ENCODE results near the gene USP3. TPM values are rescaled to one million over a fixed set of nuclear protein-coding genes. Genes with fewer than 3 reads are reported as not detected.

Gene USP3
- total RNA-seq, 2 experiments from 2014 or later = 62.7 to 70.8 TPM

DNA sequence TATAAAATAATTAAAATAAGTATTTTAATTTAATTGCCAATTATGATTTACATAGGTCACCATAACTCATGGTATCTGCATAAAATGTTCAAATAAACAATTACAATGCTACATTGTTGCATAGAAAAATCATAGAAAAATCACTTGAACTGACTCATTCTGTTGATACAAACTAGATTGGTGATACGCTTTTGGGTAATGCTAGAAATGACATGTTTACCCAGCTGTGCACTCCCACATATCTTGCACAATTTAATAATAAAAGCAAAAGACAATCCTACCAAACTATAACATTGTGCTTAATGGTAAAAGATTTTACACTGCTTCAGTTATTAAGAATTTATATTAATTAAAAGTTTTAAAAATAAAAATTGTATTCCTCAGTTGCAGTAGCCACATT is 47.0 kb downstream of the USP3 start:
- H3K27me3 Mint-ChIP-seq = no peaks in the 10 kb centered on the region
- no peaks in the 10 kb centered on the region for H3K9me3 Mint-ChIP-seq
- H3K4me3 Mint-ChIP-seq = no peak overlapping the region
- no peak for DNase-seq
- no peak overlapping the region for H3K27ac Mint-ChIP-seq
- H3K4me1 Mint-ChIP-seq = peaks cover 25% of the 10 kb centered on the region
- POLR2A ChIA-PET = no interaction called here
- peaks cover 17% of the 10 kb centered on the region for H3K36me3 Mint-ChIP-seq (ENCODE audit: low read depth)
- CTCF ChIA-PET = interaction anchor here (0.5 to 1.5 kb wide), 2 partner anchors 10 to 31 kb away, joined by 3 read pairs; no protein-coding TSS in a partner anchor

- no peaks in the 10 kb centered on the region for H3K27me3 Mint-ChIP-seq
- H3K36me3 Mint-ChIP-seq (ENCODE audit: low read depth) = peaks cover 32% of the 10 kb centered on the region
- no peak overlapping the region for H3K4me3 Mint-ChIP-seq
- no peak for DNase-seq
- CTCF ChIA-PET = interaction anchor here (1.0 to 1.7 kb wide), 5 partner anchors 8 to 85 kb away, joined by 3 to 4 read pairs (median 4); no protein-coding TSS in a partner anchor
- no peak overlapping the region for H3K27ac Mint-ChIP-seq
- no peaks in the 10 kb centered on the region for H3K9me3 Mint-ChIP-seq
- POLR2A ChIA-PET = no interaction called here
- peaks cover 30% of the 10 kb centered on the region for H3K4me1 Mint-ChIP-seq
Measured at GRCh38 chr15:63553388-63553791, 49.0 kb downstream of the USP3 start.

- POLR2A ChIA-PET = no interaction called here
- Mint-ChIP-seq H3K27ac (no peak overlapping the region), H3K4me1 (peaks cover 33% of the 10 kb centered on the region), H3K9me3 (no peaks in the 10 kb centered on the region), H3K27me3 (no peaks in the 10 kb centered on the region), H3K4me3 (no peak overlapping the region), H3K36me3 (ENCODE audit: low read depth) (peaks cover 40% of the 10 kb centered on the region)
- CTCF ChIA-PET = interaction anchor here (1.5 to 1.7 kb wide), 2 partner anchors 9 to 84 kb away, joined by 3 to 4 read pairs; no protein-coding TSS in a partner anchor
- no peak for DNase-seq
Measured at GRCh38 chr15:63554337-63554927, 50.0 kb downstream of the USP3 start.

GRCh38 chr15:63555507-63555906 is 51.1 kb downstream of the USP3 start:
- Mint-ChIP-seq H3K4me1 (peaks cover 37% of the 10 kb centered on the region), H3K36me3 (ENCODE audit: low read depth) (peaks cover 48% of the 10 kb centered on the region), H3K9me3 (no peaks in the 10 kb centered on the region), H3K27ac (no peak overlapping the region), H3K27me3 (no peaks in the 10 kb centered on the region), H3K4me3 (no peak overlapping the region)
- no peak for DNase-seq
- ChIA-PET CTCF (interaction anchor here (1.7 kb wide), 1 partner anchor 19 kb away, joined by 3 read pairs; no protein-coding TSS in a partner anchor), POLR2A (no interaction called here)

DNA sequence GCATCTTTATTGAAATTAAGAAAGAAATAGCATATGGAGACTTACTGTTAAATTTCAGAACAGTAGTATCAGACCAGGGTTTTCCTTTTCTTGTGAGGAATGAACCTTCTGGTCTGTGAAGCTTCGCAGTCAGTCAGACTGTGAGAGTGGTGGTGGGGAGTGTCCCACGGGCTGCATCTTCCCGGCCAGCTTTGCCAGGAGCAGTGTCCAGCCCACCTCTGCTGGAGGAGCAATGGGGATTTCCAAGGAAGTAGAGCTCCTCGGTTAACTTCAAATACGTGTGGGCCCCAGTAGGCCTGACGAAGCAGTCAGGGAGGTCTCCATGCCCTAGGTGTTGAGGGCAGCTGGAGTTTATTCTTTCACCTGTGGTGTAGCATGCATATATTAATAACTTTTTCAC is 51.9 kb downstream of the USP3 start:
- Mint-ChIP-seq H3K36me3 (ENCODE audit: low read depth) (peaks cover 56% of the 10 kb centered on the region), H3K4me1 (peaks cover 44% of the 10 kb centered on the region), H3K4me3 (no peak overlapping the region), H3K27me3 (no peaks in the 10 kb centered on the region), H3K27ac (no peak overlapping the region), H3K9me3 (no peaks in the 10 kb centered on the region)
- ChIA-PET CTCF (interaction anchor here (1.7 kb wide), 1 partner anchor 20 kb away, joined by 3 read pairs; no protein-coding TSS in a partner anchor), POLR2A (no interaction called here)
- DNase-seq = no peak

- Mint-ChIP-seq H3K27me3 (no peaks in the 10 kb centered on the region), H3K36me3 (ENCODE audit: low read depth) (peaks cover 60% of the 10 kb centered on the region), H3K4me3 (no peak overlapping the region), H3K4me1 (peaks cover 44% of the 10 kb centered on the region), H3K9me3 (no peaks in the 10 kb centered on the region), H3K27ac (no peak overlapping the region)
- CTCF ChIA-PET = interaction anchor here (0.6 to 1.7 kb wide), 3 partner anchors 20 to 389 kb away, joined by 3 to 5 read pairs (median 4); no protein-coding TSS in a partner anchor
- no peak for DNase-seq
- POLR2A ChIA-PET = no interaction called here
Measured at GRCh38 chr15:63556736-63557135, 52.3 kb downstream of the USP3 start.

DNA sequence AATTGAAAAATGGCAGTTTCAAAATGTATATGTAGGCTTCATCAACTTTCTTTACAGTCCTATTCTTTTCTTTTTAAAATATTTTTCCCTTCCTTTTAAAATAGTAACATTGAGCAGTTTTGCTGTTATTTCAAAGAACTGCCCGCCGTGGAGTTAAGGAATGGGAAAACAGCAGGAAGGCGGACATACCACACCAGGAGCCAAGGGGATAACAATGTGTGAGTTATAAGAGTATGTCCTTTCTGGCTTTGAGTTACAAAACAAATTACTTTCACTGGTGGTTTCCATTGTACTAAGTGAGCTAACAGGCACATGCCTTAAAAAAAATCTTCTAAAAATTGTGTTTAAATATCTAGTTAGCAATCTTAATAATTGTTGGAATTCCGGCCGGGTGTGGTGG is 55.4 kb downstream of the USP3 start:
- peaks cover 26% of the 10 kb centered on the region for H3K4me1 Mint-ChIP-seq
- peaks cover 65% of the 10 kb centered on the region for H3K36me3 Mint-ChIP-seq (ENCODE audit: low read depth)
- ChIA-PET POLR2A (no interaction called here), CTCF (interaction anchor here (1.5 kb wide), 1 partner anchor 73 kb away, joined by 3 read pairs; no protein-coding TSS in a partner anchor)
- H3K27me3 Mint-ChIP-seq = no peaks in the 10 kb centered on the region
- no peak overlapping the region for H3K27ac Mint-ChIP-seq
- H3K4me3 Mint-ChIP-seq = no peak overlapping the region
- no peaks in the 10 kb centered on the region for H3K9me3 Mint-ChIP-seq
- no peak for DNase-seq

DNA sequence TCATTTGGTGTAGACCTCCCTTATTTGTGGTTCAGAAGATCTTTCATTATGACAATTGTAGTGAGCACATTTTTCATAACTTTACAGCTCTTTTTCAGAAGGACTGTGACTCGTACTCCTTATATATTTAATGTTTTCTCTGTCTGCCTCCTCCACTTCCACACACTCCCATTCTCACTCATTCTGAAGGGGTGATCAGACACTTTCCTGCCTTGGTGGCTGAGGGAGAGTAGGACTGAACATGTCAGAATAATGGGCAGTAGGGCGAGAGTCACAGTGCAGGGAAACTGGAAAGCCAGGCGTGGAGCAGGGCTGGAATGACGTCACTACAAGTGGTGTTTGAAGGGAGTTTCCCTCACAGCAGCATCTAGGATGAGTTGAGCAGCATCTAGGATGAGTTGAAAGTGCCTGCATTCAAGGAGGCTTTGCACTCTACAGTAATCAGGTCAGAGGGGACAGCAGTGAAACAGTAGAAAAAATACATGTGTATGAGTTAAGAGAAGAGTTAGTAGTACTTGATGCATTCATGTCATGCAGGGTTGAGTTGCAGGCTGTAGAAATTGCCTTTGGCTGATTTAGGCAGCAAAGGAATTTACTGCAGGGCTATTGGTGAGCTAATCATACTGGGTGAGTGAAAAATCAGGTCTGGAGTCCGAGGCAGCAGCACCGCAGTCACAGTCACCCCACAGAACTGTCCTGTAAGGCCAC is 56.5 kb downstream of the USP3 start:
- no peak for DNase-seq
- H3K27me3 Mint-ChIP-seq = no peaks in the 10 kb centered on the region

DNA sequence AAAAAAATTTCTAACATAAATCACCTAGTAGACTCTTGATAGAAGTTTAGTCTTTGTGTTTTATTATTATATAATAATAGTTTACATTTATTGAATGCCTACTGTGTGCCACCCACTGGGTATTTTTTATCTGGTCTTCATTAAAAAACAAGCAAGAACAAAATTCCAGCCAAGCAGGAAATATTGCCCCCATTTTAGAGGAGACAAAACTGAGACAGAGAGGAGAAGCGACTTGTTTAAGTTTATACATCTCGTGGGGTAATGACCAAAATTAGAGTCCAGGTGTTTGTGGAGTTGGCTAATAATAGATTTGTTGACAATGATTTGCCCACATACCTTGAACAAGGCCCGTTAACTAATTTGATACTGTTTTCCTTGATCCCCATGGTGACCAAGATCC is 59.7 kb downstream of the USP3 start:
- Mint-ChIP-seq H3K27ac (no peak overlapping the region), H3K36me3 (ENCODE audit: low read depth) (peaks cover 52% of the 10 kb centered on the region), H3K9me3 (no peaks in the 10 kb centered on the region), H3K4me3 (no peak overlapping the region), H3K4me1 (peaks cover 14% of the 10 kb centered on the region), H3K27me3 (no peaks in the 10 kb centered on the region)
- DNase-seq = no peak
- POLR2A ChIA-PET = interaction anchor here (0.6 kb wide), 1 partner anchor 18 kb away, joined by 4 read pairs; no protein-coding TSS in a partner anchor
- CTCF ChIA-PET = interaction anchor here (0.6 to 0.8 kb wide), 3 partner anchors 91 to 574 kb away, joined by 3 read pairs; no protein-coding TSS in a partner anchor

More for the DNA sequence above, 56.5 kb downstream of the USP3 start:
- Mint-ChIP-seq H3K36me3 (ENCODE audit: low read depth) (peaks cover 64% of the 10 kb centered on the region), H3K4me3 (no peak overlapping the region), H3K27ac (no peak overlapping the region), H3K9me3 (no peaks in the 10 kb centered on the region), H3K4me1 (peaks cover 19% of the 10 kb centered on the region)
- CTCF ChIA-PET = interaction anchor here (1.1 kb wide), 2 partner anchors 10 to 29 kb away, joined by 3 read pairs; no protein-coding TSS in a partner anchor
- POLR2A ChIA-PET = no interaction called here

- Mint-ChIP-seq H3K9me3 (no peaks in the 10 kb centered on the region), H3K27me3 (no peaks in the 10 kb centered on the region), H3K27ac (no peak overlapping the region), H3K4me1 (peaks cover 5% of the 10 kb centered on the region), H3K4me3 (no peak overlapping the region), H3K36me3 (ENCODE audit: low read depth) (peaks cover 45% of the 10 kb centered on the region)
- DNase-seq = no peak
- ChIA-PET CTCF (interaction anchor here (0.6 to 1.4 kb wide), 4 partner anchors 12 to 531 kb away, joined by 3 to 5 read pairs (median 4); partner anchors contain the start of gene SNX1), POLR2A (no interaction called here)
Measured at GRCh38 chr15:63565536-63566186, 61.3 kb downstream of the USP3 start.

- Mint-ChIP-seq H3K27me3 (no peaks in the 10 kb centered on the region), H3K4me3 (no peak overlapping the region), H3K9me3 (no peaks in the 10 kb centered on the region), H3K36me3 (ENCODE audit: low read depth) (peaks cover 50% of the 10 kb centered on the region), H3K4me1 (peaks cover 2% of the 10 kb centered on the region), H3K27ac (no peak overlapping the region)
- DNase-seq = no peak
- ChIA-PET CTCF (interaction anchor here (1.0 to 2.0 kb wide), 2 partner anchors 20 to 29 kb away, joined by 3 to 4 read pairs; no protein-coding TSS in a partner anchor), POLR2A (no interaction called here)
Measured at GRCh38 chr15:63572749-63573464, 68.5 kb downstream of the USP3 start.

- H3K27ac Mint-ChIP-seq = no peak overlapping the region
- ChIA-PET POLR2A (no interaction called here), CTCF (interaction anchor here (2.0 kb wide), 1 partner anchor 20 kb away, joined by 4 read pairs; no protein-coding TSS in a partner anchor)
Measured at GRCh38 chr15:63573533-63573932, 69.1 kb downstream of the USP3 start.

More at GRCh38 chr15:63573533-63573932, 69.1 kb downstream of the USP3 start:
- Mint-ChIP-seq H3K9me3 (no peaks in the 10 kb centered on the region), H3K4me3 (no peak overlapping the region), H3K27me3 (no peaks in the 10 kb centered on the region), H3K36me3 (ENCODE audit: low read depth) (peaks cover 47% of the 10 kb centered on the region), H3K4me1 (peaks cover 2% of the 10 kb centered on the region)
- no peak for DNase-seq
